GM19468 (cell line): ENCODE data around the gene MED10.

Experiments used
- ATAC-seq: cut with Tn5 transposase; IDR thresholded peaks from one replicate; pipeline ENCODE4 v1.9.1; 2021; ENCODE audit warnings: mild to moderate bottlenecking, moderate library complexity, moderate number of reproducible peaks; ENCODE audit not compliant: unreplicated experiment; ENCODE audit errors: extremely low read depth

MED10 gene

DNA sequence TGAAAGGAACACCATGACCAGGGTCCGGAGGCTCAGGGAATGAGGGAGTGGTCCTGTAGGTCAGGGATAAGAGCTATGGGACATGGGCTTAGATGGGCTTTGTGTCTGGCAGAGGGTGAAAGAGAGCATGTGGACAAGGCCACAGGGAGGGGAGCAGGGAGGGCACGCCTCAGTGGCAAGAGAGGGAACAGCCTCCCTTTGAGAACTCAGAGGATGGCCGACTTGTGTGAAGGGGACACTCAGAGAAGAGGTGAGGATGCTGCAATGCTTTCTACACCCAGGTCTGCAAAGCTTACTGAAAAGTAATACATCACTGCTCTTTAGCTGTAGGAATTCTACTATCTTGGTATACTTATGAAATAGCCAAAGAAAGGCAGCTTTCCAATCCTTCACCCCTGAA, 23.5 kb downstream of the MED10 start:
- no peak for ATAC-seq

DNA sequence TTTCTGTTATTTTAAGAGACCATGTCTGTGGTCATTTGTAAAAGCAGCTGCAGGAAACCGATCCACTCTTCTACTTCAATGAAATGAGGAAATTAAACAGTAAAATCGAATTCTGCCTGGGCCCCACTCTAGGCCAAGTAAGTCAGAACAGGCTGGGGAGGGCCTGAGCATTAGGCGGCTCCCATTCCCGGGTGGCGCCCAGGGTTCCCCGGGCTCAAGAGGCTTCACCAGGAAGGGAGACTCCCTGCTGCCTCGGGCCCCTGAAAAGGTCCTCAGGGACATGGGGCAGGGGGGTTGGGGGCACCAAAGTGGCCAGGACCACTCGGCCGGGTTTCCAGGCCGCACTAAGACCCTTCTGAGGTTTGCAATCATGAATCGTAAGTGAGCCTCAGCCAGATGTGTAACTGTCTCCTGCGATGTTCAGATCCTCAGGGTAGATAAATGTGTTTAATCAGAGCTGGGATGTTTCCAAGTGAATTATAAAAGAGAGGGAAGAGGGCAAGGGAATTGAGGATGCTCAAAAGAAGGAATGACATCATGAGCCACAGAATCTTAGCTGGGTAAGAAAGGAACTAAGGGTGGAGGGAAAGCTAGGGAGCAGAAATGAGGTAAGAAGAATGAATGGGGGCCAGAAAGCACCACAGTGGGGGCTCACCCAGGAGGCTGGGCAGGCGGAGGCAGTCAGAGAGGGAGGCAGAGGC, 24.6 kb downstream of the MED10 start:
- no peak for ATAC-seq

DNA sequence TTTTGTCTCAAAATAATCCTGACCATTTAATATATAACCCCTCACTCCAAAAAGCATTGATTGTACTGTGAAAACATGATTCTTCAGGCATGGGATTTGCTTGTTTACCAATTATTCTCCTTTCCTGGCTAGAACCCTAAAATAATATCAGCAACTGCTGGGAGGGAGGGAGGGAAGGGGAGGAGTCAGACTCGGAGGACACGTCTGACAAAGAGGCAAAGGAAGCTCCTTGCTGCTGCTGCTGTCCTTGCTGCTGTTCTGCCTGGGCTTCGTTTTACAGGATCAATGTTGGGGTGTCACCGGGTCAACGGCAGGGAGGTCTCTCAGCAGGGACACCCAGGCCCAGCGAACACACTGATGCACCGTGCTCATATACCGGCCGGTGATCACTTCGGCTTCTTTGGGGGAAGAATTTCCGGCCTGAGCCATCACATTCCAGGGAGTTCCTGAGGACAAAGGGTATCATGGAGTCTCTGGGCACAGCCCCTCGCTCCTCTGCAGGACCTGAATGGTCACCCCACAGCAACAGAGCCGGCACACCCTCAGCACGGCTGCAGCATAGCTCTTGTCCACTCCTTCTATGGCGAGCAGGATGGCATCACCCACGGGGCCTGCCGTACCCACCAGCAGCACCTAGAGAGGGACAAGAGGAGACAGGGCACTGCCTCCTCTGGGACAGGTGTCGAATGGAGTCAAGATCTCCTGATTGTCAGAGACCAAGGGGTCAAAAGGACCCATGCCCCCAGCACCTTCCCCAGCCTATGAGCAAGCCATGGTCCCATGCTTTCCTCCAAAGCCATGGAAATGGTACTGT, 27.9 kb downstream of the MED10 start:
- no peak for ATAC-seq

DNA sequence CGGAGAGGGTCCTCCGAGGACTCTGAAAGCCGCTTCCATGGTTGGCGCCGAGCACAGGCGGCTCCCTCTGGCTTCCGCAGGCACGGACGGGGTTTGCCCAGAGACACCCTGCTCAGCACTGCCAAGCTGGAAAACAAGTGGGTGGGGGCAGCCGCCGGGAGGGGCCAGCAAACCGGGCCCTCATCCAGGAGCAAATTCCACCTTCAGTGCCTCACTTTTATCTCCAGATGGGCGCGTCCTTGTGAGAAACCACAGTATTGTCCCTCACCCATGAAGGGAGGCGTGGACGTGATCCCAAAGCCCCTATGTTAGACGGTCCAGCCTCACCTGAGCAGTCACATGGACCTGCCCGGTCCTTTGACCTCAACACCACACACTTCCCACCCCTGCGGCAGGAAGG, 29.0 kb downstream of the MED10 start:
- ATAC-seq = no peak

DNA sequence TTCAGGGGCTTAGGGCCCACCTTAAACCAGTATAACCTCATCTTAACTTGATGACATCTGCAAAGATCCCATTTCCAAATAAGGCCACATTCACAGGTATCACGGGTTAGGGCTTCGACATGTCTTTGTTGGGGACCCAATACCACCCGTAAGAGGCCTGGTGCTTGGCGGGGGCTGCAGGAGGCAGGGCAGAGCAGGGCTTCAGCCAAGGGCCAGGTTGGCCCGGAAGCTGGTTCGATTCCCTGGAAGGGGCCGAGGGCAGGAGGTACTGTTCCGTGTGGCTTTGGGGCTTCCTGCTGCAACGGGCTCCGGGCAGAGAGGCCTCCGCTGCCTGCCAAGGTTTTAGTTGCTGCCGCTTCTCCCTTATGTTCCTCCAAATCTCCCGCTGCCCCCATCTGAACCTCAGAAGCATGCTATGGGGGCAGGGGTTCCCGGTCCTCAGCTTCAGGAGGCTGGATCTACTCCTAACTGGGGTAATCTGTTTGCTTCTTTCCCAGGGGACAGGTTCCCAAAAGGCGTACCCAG, 29.8 kb downstream of the MED10 start:
- ATAC-seq = no peak

DNA sequence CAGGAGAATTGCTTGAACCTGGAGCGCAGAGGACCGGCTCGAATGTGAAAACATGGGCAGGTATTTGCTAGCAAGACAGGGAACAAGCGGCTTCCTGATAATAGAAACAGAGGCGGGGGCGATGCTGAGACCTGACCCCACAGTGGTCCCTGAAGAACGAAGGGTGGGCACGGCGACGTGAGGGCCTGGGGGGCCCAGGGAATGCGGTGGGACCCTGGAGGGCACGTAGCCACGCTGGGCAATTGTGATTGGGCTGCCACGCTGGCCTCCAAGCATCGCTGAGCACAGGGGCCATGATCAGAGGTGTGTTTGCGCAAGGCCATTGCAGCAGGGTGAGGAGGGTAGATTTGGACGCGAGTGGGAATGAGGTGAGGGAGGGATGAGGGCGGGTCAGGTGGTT, 30.7 kb downstream of the MED10 start:
- ATAC-seq = no peak

DNA sequence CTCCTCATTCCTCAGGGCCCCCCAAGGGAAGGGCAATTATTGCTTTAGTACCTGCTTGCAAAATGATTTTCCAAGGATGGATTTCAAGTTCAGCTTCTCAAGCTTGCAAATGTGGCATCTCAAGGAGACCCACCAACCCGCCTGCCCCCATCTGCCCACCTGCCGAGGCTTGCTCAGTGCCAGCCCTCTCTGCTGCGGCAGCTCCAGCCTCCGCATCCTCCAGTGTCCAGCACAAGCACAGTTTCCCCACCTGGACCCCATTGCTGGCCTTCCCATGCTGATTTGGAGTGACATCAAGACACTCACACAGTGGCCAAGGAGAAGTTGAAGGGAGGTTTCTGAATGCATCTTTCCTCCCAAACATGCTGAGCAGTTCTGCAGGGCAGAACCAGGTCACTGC, 31.2 kb downstream of the MED10 start:
- ATAC-seq = no peak

DNA sequence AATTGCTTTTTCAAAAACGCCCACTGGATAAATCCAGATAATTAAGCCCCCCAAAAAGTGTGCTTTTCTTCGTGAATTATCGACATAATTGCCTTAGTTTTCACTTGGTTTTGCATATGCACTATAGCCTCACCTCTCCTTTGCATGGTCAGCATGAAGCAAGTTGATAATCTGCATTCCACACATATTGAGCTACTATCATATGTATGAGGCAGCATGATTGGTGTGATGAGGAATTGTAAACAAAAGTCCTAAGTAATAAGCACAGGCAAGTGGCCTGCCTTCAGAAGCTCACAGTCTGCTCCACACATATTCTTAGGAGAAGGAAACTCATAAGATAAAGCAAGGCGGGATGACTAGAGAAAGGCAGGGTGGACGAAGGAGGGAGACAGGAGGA, 33.8 kb downstream of the MED10 start:
- no peak for ATAC-seq

DNA sequence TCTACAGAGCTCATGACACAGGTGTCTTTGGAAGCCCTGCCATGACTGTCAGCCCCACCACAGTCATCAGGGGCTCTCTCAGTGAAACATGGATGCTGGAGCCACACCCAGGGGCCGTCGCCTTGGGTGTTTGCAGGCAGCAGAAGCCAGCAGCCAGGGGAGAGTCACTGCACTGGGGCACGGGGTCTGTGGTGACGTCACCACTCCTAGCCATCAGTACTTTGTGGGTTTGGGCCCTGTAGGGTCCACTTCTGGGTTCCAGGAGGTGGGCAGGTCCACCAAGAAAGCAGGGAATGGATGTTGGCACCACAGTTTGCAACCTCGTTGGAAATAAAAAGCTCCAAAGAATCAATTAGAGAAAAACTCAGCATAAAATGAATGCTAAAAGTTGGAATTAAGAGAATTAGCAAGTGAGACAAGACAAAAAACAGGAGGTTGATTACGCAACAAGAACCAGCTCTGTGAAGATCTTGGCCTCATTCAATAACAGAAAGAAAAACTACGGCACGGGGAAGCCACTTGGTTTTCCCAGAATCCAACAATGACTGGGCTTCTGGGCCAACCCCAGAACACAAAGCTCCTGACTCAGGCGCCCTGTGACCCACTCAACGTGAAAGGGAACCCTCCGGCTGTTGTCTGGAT, 34.3 kb downstream of the MED10 start:
- no peak for ATAC-seq

DNA sequence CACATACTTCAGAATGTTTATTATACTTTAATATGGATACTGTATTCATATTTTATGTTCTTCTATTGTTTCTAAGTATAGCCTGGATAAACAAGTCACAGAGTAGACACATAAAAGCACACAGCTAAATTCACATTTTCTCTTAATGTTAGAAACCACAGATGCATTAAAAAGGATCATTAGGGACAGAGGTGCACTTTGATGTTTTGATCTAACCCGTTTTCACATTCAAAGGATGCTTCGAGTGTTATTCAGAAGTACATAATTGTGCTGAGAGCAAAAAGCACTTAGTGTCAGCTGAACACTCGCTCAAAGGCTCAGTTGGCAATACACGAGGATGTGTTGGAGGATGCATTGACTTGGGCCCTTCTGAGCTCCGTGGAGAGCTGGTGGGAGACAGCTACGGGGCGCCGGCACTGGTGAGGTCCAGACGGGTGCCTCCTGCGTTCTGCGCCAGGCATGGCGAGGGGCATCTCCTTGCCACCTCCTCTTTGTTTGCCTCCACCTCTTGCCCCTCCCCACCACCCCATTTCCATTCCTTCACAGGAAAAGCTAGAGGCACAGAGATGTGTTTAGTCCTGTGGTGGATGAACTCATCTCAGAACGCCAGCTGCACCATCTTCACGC, 35.5 kb downstream of the MED10 start:
- ATAC-seq = no peak

DNA sequence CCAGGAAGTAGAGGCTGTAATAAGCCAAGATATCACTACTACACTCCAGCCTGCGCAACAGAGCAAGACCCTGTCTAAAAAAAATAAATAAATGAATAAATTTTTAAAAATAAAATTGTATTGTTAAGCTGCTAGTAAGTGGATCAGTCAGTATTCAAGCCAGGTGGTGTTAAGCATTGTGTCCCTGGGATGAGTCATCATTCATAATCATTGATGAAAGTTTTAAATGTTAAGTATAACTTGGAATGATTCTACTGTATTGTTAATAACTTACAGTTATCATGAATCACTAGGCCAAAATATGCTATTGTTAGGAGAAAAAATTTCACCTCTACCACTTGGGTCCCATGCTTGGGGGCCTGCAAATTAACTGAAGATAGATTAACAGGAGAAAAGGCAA, 38.2 kb downstream of the MED10 start:
- ATAC-seq = no peak

DNA sequence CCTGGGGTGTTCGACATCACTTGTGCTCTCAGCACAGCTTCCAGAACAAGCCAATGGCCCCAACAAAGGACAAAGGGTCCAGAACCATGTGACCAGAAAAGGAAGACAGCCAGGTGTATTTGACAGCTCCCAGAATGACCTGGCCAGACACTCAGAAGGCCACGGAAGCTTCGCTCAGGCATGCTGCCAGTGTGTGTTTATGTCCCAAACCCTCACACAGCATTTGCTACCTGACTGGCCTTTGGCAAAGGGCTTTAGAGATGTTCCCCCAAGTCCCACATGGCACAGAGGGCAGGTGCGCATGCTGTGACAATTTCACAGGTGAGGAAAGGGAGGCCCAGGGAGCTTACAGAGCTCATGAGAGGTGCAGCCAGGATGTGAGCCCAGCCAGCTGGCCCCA, 39.5 kb downstream of the MED10 start:
- ATAC-seq = no peak

DNA sequence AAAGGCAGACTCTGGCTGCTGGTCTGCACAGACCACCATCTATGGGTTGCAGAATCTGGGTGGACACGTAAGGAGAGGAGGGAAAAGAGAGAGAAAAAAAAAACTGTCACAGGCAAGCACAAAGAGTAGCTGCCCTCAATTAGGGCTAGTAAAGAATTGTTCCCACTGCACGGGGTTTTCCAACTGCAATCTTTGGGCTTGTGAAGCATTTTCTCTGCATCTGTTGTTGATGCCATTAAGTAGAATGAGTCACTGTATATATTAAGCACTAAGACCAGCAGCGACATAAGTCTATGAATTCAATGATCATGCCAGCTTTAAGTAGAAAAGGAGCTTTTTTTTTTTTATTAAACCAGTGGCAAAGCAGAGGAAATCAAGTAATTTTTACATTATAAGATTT, 40.2 kb downstream of the MED10 start:
- ATAC-seq = no peak

DNA sequence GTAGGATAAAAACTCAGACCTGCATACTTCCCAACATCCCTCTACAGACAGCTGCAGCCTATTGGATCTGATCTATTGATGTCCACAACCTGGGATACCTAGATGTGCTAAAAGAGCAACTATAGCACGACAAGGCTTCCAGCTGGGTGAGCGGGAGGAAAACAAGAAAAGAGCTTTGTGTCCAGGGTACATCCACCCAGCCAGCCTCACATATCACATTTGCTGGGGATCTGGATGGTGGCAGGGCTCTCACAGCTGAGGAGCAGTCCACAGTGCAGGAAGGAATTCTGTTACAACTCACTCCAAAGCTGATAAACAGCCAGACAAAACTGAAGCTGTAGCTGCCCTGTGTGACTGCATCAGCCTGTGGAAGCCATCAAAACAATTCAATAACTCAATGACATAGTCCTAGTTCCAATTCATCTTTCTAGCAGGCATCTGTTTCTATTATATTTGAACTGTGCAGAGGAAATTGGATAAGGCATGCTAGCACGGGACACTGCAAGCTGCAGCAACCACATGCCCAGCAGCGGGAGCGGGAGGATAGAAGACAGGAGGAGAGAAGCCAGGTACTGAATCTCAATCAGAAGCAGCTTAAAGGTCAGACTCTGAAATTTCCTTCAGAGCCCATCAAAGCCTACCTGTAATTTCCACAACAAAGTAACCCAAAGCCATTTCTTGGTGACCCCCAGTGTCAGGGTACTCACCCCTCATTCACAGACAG, 45.0 kb downstream of the MED10 start:
- no peak for ATAC-seq

DNA sequence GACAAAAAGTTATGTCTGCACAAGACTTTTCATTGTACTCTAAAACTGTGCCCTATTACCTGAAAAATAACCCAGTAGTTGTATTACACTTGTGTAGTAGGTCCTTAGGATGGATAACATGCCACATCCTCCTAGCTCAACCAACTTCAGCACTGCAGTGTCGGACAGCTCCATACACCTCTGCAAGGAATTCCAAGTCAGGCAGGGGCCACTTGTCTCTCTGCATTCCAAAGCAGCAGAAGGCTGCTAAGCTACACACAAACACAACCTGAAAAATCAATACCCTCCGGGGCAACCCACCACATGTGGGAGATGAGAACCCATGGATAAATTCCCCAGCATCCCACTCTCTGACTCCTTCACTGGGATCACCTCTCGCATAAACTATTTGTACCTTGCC, 50.2 kb downstream of the MED10 start:
- no peak for ATAC-seq

DNA sequence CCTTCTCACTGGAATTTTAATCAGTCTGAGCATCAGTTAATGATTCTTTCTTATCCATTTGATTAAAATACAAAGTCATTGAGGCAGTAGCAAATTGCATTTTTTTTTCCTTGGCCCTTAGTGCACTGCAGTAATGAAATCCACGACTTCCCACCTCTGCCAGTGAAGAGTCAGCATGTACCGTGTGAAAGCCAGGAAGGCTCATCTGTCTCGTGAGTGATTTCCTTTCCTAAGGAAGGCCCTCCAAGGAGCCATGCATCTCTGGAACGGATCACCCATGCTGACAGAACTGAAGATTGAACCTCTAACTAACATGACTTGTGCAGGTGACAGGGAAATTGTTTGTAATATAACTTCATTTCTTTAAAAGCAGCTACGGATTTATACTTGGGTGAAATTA, 51.6 kb downstream of the MED10 start:
- ATAC-seq = no peak

DNA sequence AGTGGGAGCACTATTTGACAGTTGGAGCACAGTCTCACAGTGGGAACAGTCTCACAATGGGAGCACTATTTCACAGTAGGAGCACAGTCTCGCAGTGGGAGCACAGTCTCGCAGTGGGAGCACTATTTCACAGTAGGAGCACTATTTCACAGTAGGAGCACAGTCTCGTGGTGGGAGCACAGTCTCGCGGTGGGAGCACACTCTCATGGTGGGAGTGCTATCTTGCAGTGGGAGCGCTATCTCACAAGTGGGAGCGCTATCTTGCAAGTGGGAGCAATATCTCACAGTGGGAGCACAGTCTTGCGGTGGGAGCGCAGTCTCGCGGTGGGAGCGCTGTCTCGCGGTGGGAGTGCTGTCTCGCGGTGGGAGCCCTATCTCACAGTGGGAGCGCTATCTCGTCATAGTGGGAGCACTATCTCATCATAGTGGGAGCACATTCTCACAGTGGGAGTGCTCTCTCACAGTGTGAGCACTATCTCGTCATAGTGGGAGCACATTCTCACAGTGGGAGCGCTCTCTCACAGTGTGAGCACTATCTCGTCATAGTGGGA, 56.1 kb downstream of the MED10 start:
- no peak for ATAC-seq
